ENCODE data around the gene FGR.

The FGR gene

GRCh38 chr1:27588256-27589232 is 46.4 kb downstream of the FGR start:
- no peak for DNase-seq (ENCODE audit: low read depth)

GRCh38 chr1:27585684-27586083 is 49.3 kb downstream of the FGR start:
- no peak for DNase-seq (ENCODE audit: low read depth)

- DNase-seq (ENCODE audit: low read depth), result no peak
Observed at GRCh38 chr1:27584453-27584852, 50.5 kb downstream of the FGR start.

GRCh38 chr1:27583479-27583878 is 51.5 kb downstream of the FGR start:
- no peak for DNase-seq (ENCODE audit: low read depth)

- peak; percentile 66 for DNase-seq (ENCODE audit: low read depth)
Observed at GRCh38 chr1:27581823-27582243, 53.2 kb downstream of the FGR start.

GRCh38 chr1:27577504-27578188 is 57.3 kb downstream of the FGR start:
- DNase-seq (ENCODE audit: low read depth), result no peak

GRCh38 chr1:27576806-27577227 is 58.2 kb downstream of the FGR start:
- no peak for DNase-seq (ENCODE audit: low read depth)

GRCh38 chr1:27575840-27576331 is 59.1 kb downstream of the FGR start:
- DNase-seq (ENCODE audit: low read depth), result no peak

GRCh38 chr1:27574871-27575831 is 59.8 kb downstream of the FGR start:
- DNase-seq (ENCODE audit: low read depth), result peak; percentile 74

GRCh38 chr1:27574001-27574781 is 60.8 kb downstream of the FGR start:
- no peak for DNase-seq (ENCODE audit: low read depth)

- DNase-seq (ENCODE audit: low read depth), result peak; percentile 31
Observed at GRCh38 chr1:27572679-27573426, 62.1 kb downstream of the FGR start.

- no peak for DNase-seq (ENCODE audit: low read depth)
Observed at GRCh38 chr1:27572019-27572678, 62.8 kb downstream of the FGR start.

- DNase-seq (ENCODE audit: low read depth), result no peak
Observed at GRCh38 chr1:27571439-27572018, 63.5 kb downstream of the FGR start.

- no peak for DNase-seq (ENCODE audit: low read depth)
Observed at GRCh38 chr1:27570784-27571183, 64.2 kb downstream of the FGR start.

GRCh38 chr1:27570356-27570755 is 64.6 kb downstream of the FGR start:
- DNase-seq (ENCODE audit: low read depth), result no peak

- no peak for DNase-seq (ENCODE audit: low read depth)
Observed at GRCh38 chr1:27569506-27570291, 65.3 kb downstream of the FGR start.

GRCh38 chr1:27569088-27569460 is 65.9 kb downstream of the FGR start:
- peak; percentile 37 for DNase-seq (ENCODE audit: low read depth)

- DNase-seq (ENCODE audit: low read depth), result peak; percentile 87
Observed at GRCh38 chr1:27568300-27569087, 66.5 kb downstream of the FGR start.
